Progenitor cell of endocrine pancreas (in vitro differentiated cells): ENCODE data around the gene TLK1. TPM values are rescaled to one million over a fixed set of nuclear protein-coding genes. Genes with fewer than 3 reads are reported as not detected.

Source experiments
- DNase-seq: peaks from one replicate; pipeline ENCODE4 v3.0.0; 2021; ENCODE audit warnings: low spot score; ENCODE audit not compliant: unreplicated experiment
- H3K27ac Mint-ChIP-seq: 2 replicates; pipeline ENCODE4 v1.8.0; 2021; ENCODE audit warnings: mild to moderate bottlenecking, moderate library complexity, mixed read lengths
- H3K27me3 Mint-ChIP-seq: 2 replicates; pipeline ENCODE4 v1.8.0; 2021; ENCODE audit warnings: mixed read lengths
- H3K36me3 Mint-ChIP-seq: 2 replicates; pipeline ENCODE4 v1.8.0; 2022; ENCODE audit warnings: mixed read lengths; ENCODE audit not compliant: insufficient read depth
- H3K4me1 Mint-ChIP-seq: 2 replicates; pipeline ENCODE4 v1.8.0; 2021; ENCODE audit warnings: low read depth, mixed read lengths
- H3K4me3 Mint-ChIP-seq: 2 replicates; pipeline ENCODE4 v1.8.0; 2021; ENCODE audit warnings: low read depth, mild to moderate bottlenecking, moderate library complexity, mixed read lengths
- H3K9me3 Mint-ChIP-seq: 2 replicates; pipeline ENCODE4 v1.8.0; 2021; ENCODE audit warnings: low read depth, mixed read lengths
- CTCF ChIP-seq: fragments of 200-600 bp; sonication (generic); IDR thresholded peaks from one replicate; pipeline ENCODE4 v1.5.0; 2021; ENCODE audit warnings: antibody characterized with exemption, mild to moderate bottlenecking; ENCODE audit not compliant: unreplicated experiment
- total RNA-seq: library from RNA; stranded (reverse); gene quantifications from 2 replicates; pipeline ENCODE4 v1.2.1, GENCODE V29; 2021

TLK1 gene
- total RNA-seq, 1 donor from 2014 or later: 75.2 TPM

GRCh38 chr2:171178993-171179392 is 18.3 kb upstream of the TLK1 start:
- no peaks in the 10 kb centered on the region for H3K9me3 Mint-ChIP-seq
- no peak for DNase-seq
- no peak overlapping the region for H3K4me3 Mint-ChIP-seq
- H3K27ac Mint-ChIP-seq: no peak overlapping the region
- no peak for TF ChIP-seq CTCF
- no peaks in the 10 kb centered on the region for H3K27me3 Mint-ChIP-seq
- no peaks in the 10 kb centered on the region for H3K36me3 Mint-ChIP-seq
- H3K4me1 Mint-ChIP-seq: peaks cover 6% of the 10 kb centered on the region

GRCh38 chr2:171176516-171176915 is 15.8 kb upstream of the TLK1 start:
- no peak for DNase-seq
- H3K36me3 Mint-ChIP-seq: no peaks in the 10 kb centered on the region
- no peak overlapping the region for H3K4me3 Mint-ChIP-seq
- peaks cover 1% of the 10 kb centered on the region for H3K4me1 Mint-ChIP-seq
- no peaks in the 10 kb centered on the region for H3K27me3 Mint-ChIP-seq
- no peak for TF ChIP-seq CTCF
- H3K9me3 Mint-ChIP-seq: no peaks in the 10 kb centered on the region
- H3K27ac Mint-ChIP-seq: no peak overlapping the region

- Mint-ChIP-seq H3K9me3 (no peaks in the 10 kb centered on the region), H3K4me3 (no peak overlapping the region), H3K36me3 (no peaks in the 10 kb centered on the region), H3K27me3 (no peaks in the 10 kb centered on the region), H3K4me1 (no peaks in the 10 kb centered on the region), H3K27ac (no peak overlapping the region)
- DNase-seq: no peak
- TF ChIP-seq CTCF: no peak
Measured at GRCh38 chr2:171174075-171174474, 13.4 kb upstream of the TLK1 start.

DNA sequence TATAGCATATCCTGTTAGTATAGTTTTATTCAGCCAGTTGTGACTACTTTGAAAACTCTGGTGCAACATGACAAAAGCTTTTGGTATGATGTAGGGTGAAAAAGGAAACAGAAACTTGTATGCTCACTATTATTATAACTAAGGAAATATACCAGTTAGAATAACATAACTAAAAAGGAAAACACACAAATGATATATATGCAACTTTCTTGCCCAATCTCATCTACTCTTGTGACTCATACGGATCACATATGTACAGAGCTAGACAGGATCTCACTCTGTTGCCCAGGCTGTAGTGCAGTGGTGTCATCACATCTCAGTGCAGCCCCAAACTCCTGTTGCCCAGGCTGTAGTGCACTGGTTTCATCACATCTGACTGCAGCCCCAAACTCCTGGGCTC is 12.4 kb upstream of the TLK1 start:
- Mint-ChIP-seq H3K36me3 (no peaks in the 10 kb centered on the region), H3K4me3 (no peak overlapping the region), H3K4me1 (no peaks in the 10 kb centered on the region), H3K9me3 (no peaks in the 10 kb centered on the region), H3K27ac (no peak overlapping the region), H3K27me3 (no peaks in the 10 kb centered on the region)
- no peak for TF ChIP-seq CTCF
- DNase-seq: no peak

DNA sequence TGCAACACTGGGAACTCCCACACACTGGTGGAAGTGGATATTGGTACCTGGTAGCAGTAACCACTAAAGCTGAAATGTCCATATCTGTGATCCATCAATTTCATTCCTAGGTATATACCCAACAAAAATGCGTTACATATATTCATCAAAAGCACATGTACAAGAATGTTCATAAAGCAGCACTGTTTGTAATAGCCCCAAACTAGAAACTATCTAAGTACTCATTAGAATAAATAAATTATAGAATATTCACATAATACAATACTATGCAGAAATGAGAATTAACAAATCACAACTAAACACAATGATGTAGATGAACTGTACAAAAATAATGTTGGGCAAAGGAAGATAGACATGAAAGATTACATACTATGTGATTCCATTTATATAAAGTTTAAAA is 11.1 kb upstream of the TLK1 start:
- H3K9me3 Mint-ChIP-seq: no peaks in the 10 kb centered on the region
- H3K27me3 Mint-ChIP-seq: no peaks in the 10 kb centered on the region
- peaks cover 9% of the 10 kb centered on the region for H3K4me1 Mint-ChIP-seq
- TF ChIP-seq CTCF: no peak
- no peaks in the 10 kb centered on the region for H3K36me3 Mint-ChIP-seq
- H3K4me3 Mint-ChIP-seq: no peak overlapping the region
- DNase-seq: no peak
- no peak overlapping the region for H3K27ac Mint-ChIP-seq

DNA sequence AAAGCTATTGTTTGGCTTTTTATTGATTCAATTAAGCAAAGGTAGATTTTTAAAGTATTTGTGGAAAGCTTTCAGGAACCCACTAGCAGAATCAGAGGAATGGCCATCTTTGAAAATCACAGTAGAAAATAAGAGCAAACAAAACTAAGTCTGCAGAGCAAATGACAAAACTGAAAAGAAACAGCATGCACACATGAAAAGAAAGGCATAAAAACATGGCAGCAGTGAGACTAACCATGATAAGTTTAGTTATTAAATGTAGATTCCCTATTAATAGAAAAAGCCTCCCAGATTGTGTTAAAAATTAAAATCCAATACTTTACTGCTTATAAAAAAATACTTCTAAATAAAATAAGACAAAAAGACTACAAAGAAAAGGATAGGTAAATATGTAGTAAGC is 9.1 kb upstream of the TLK1 start:
- Mint-ChIP-seq H3K9me3 (no peaks in the 10 kb centered on the region), H3K4me3 (no peak overlapping the region), H3K27me3 (no peaks in the 10 kb centered on the region), H3K27ac (no peak overlapping the region), H3K36me3 (no peaks in the 10 kb centered on the region), H3K4me1 (peaks cover 16% of the 10 kb centered on the region)
- TF ChIP-seq CTCF: no peak
- DNase-seq: no peak
